Measurements from ENCODE around the gene PTMA. TPM values are rescaled to one million over a fixed set of nuclear protein-coding genes. Genes with fewer than 3 reads are reported as not detected.

PTMA gene
- 410 and 465 TPM in 2 replicates for total RNA-seq

GRCh38 chr2:231707927-231708772 is at the start of gene PTMA:
Gene PTMA, plus strand, starts transcription at chr2:231708525. Its CDS starts 182 bp downstream, at chr2:231708707.

Other genes with a start within 250 kb of the PTMA start
- gene NCL, start 244.0 kb upstream of the PTMA start, total RNA-seq, result 148 and 236 TPM in 2 replicates
- 0.07 and 0.20 TPM in 2 replicates for gene NMUR1, start 178.1 kb upstream of the PTMA start, total RNA-seq
- gene TEX44, start 115.7 kb upstream of the PTMA start, total RNA-seq, result not detected in 2 replicates
- gene PDE6D, start 72.8 kb downstream of the PTMA start, total RNA-seq, result 10.2 and 13.7 TPM in 2 replicates
- 15.4 and 18.7 TPM in 2 replicates for gene COPS7B, start 77.9 kb downstream of the PTMA start, total RNA-seq
- 0.07 and 0.96 TPM in 2 replicates for gene NPPC, start 217.9 kb downstream of the PTMA start, total RNA-seq